ENCODE results near the gene HFE. TPM values are rescaled to one million over a fixed set of nuclear protein-coding genes. Genes with fewer than 3 reads are reported as not detected.

The HFE gene
- total RNA-seq, 1 experiment from 2014 or later: not detected

DNA sequence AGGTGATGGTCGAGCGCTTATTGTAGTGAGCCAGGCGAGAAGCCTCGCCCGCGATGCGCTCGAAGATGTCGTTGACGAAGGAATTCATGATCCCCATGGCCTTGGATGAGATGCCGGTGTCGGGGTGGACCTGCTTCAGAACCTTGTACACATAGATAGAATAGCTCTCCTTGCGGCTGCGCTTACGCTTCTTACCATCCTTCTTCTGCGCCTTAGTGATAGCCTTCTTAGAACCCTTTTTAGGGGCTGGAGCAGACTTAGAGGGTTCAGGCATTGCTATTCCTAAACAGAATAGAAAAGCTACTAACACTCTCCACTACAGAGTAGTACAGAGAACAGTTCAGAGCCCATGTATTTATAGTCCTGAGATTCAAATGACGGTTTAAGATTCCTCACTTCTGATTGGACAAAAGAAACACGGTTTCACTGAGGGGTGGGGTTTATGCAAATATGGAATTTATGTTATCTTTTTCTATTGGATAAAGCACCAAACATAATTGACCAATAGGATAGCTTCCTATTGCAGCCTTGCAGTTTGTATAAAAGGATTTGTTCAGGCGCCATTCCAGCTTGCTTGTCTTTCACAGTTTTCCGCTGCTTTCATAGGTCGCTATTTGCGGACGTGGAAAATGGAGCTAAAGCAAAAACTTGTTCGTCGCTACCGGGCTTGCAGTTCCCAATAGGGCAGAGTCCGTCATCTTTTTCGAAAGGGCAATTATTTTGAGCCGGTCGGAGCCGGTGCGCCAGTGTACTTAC, 43.7 kb upstream of the HFE start:
- Histone ChIP-seq H3K79me2 (ENCODE audit: low read length) (no peaks in the 10 kb centered on the region), H3K9me3 (ENCODE audit: low read length) (no peaks in the 10 kb centered on the region), H2AFZ (ENCODE audit: low read length) (peak overlapping the region; percentile 58; the same call in 1 of the 2 replicates), H3F3A (ENCODE audit: low read length, unreplicated experiment) (peaks cover 26% of the 10 kb centered on the region), H3K36me3 (ENCODE audit: low read depth, low read length) (no peaks in the 10 kb centered on the region), H3K27ac (ENCODE audit: low read length) (peak overlapping the region; percentile 74), H4K20me1 (ENCODE audit: low read length) (no peaks in the 10 kb centered on the region), H3K9me2 (replicated peaks; ENCODE audit: low read length) (no peaks in the 10 kb centered on the region), H3K4me2 (ENCODE audit: low read length) (peak overlapping the region; percentile 97), H3K4me1 (ENCODE audit: insufficient read depth, low read length) (peaks cover 21% of the 10 kb centered on the region), H3K9ac (ENCODE audit: low read length) (peak overlapping the region; percentile 84), H3K27me3 (ENCODE audit: low read length) (no peaks in the 10 kb centered on the region), H3K4me3 (ENCODE audit: low read length) (peak overlapping the region; percentile 71)
- BruUV-seq (replicated peaks): TSS peak; percentile 97
- TF ChIP-seq, protein P1, sequence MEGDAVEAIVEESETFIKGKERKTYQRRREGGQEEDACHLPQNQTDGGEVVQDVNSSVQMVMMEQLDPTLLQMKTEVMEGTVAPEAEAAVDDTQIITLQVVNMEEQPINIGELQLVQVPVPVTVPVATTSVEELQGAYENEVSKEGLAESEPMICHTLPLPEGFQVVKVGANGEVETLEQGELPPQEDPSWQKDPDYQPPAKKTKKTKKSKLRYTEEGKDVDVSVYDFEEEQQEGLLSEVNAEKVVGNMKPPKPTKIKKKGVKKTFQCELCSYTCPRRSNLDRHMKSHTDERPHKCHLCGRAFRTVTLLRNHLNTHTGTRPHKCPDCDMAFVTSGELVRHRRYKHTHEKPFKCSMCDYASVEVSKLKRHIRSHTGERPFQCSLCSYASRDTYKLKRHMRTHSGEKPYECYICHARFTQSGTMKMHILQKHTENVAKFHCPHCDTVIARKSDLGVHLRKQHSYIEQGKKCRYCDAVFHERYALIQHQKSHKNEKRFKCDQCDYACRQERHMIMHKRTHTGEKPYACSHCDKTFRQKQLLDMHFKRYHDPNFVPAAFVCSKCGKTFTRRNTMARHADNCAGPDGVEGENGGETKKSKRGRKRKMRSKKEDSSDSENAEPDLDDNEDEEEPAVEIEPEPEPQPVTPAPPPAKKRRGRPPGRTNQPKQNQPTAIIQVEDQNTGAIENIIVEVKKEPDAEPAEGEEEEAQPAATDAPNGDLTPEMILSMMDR (conservative IDR thresholded peaks at IDR 0.05; ENCODE audit: low read depth, low read length): no peak
- no peak for TF ChIP-seq EZH2phosphoT487 (IDR thresholded peaks at IDR 0.05; ENCODE audit: borderline replicate concordance, low read length)
- intact Hi-C loops (cut with micrococcal nuclease): loop anchor here (1.0 to 5.0 kb wide), 5 partner anchors 10 to 244 kb away; a partner anchor contains a TSS
- DNase-seq: peak; percentile 99
- peak; percentile 67 for ATAC-seq
- ChIA-PET CTCF (interaction anchor here (0.6 to 1.5 kb wide), 4 partner anchors 8 to 24 kb away, joined by 3 to 16 read pairs (median 5); a partner anchor contains a TSS), POLR2A (ENCODE audit: unreplicated experiment) (interaction anchor here (0.6 to 2.9 kb wide), 16 partner anchors 9 to 1655 kb away, joined by 3 to 72 read pairs (median 6); a partner anchor contains a TSS)

DNA sequence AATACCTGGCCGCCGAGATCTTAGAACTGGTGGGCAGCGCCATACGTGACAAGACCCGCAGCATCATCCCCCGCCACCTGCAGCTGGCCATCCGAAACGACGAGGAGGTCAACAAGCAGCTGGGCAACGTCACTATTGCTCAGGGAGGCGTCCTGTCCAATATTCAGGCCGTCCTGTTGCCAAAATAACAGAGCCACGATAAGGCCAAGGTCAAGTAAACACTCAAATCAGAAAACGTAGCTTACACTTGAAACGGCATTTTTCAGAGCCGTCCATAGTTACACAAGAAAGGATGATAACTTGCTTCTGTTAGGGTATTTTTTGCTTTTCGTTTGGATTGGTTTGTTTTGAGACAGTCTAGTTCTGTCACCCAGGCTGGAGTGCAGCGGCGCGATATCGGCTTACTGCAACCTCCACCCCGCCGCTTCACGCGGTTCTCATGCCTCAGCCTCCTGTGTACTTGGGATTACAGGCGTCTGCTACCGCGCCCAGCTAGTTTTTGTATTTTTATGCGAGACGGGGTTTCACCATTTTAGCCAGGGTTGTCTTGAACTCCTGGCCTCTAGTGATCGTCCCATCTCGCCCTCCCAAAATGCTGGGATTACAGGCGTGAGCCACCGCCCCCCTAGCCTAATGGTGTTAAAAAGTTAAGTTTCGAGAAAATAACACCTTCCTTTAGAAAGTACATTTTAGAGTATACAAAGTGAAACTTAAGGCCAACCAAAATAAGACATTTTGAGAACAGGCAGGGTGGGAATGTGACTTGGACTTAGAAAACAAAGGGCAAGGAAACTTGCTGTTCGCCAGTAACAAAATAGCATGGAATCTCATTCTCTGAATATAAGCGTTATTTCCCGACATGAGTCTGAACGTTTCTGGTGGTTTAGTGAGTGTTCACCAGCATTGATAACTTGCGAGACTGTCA, 42.8 kb upstream of the HFE start:
- peak overlapping the region; percentile 74 for H3K27ac ChIP-seq (ENCODE audit: low read length)
- DNase-seq (no peak), ATAC-seq (peak; percentile 6)
- intact Hi-C loops (cut with micrococcal nuclease): loop anchor here (1.0 to 5.0 kb wide), 4 partner anchors 11 to 1848 kb away; a partner anchor contains a TSS
- peak overlapping the region; percentile 58 for H2AFZ ChIP-seq (ENCODE audit: low read length)
- peak overlapping the region; percentile 71 for H3K4me3 ChIP-seq (ENCODE audit: low read length)
- no peaks in the 10 kb centered on the region for H3K79me2 ChIP-seq (ENCODE audit: low read length)
- no peaks in the 10 kb centered on the region for H3K9me2 ChIP-seq (replicated peaks; ENCODE audit: low read length)
- H3K4me2 ChIP-seq (ENCODE audit: low read length): peak overlapping the region; percentile 97
- TSS peak; percentile 58 for BruUV-seq (replicated peaks)
- ChIA-PET POLR2A (ENCODE audit: unreplicated experiment) (interaction anchor here (0.6 to 2.9 kb wide), 16 partner anchors 11 to 1656 kb away, joined by 3 to 72 read pairs (median 6); a partner anchor contains a TSS), CTCF (interaction anchor here (1.4 to 1.5 kb wide), 2 partner anchors 13 to 18 kb away, joined by 6 to 16 read pairs; a partner anchor contains a TSS)
- TF ChIP-seq, protein P1 (conservative IDR thresholded peaks at IDR 0.05; ENCODE audit: low read depth, low read length): no peak
- TF ChIP-seq EZH2 (IDR thresholded peaks at IDR 0.05; ENCODE audit: low read length, unreplicated experiment) (no peak), EZH2phosphoT487 (IDR thresholded peaks at IDR 0.05; ENCODE audit: borderline replicate concordance, low read length) (no peak)
- H3F3A ChIP-seq (ENCODE audit: low read length, unreplicated experiment): peaks cover 26% of the 10 kb centered on the region
- no peaks in the 10 kb centered on the region for H3K36me3 ChIP-seq (ENCODE audit: low read depth, low read length)
- H3K9me3 ChIP-seq (ENCODE audit: low read length): no peaks in the 10 kb centered on the region
- H3K27me3 ChIP-seq (ENCODE audit: low read length): no peaks in the 10 kb centered on the region
- peak overlapping the region; percentile 84 for H3K9ac ChIP-seq (ENCODE audit: low read length)
- H4K20me1 ChIP-seq (ENCODE audit: low read length): no peaks in the 10 kb centered on the region
- H3K4me1 ChIP-seq (ENCODE audit: insufficient read depth, low read length): peaks cover 21% of the 10 kb centered on the region

All from PC-3 (cell line).